GM23338 (cell line): ENCODE measurements around the gene GPD1. TPM values are rescaled to one million over a fixed set of nuclear protein-coding genes. Genes with fewer than 3 reads are reported as not detected.

ENCODE experiments used
- ATAC-seq: fragments of 200-7000 bp; cut with Tn5 transposase; 3 replicates; pipeline ENCODE4 v1.9.1; 2020
- DNase-seq: peaks from one replicate; pipeline ENCODE4 v3.0.0-alpha.2; 2015; ENCODE audit warnings: low spot score
- H2AFZ ChIP-seq: fragments of 200-600 bp; sonication (generic); 2 replicates; pipeline ENCODE4 v1.8.0; 2016; ENCODE audit warnings: antibody characterized with exemption, mild to moderate bottlenecking, moderate library complexity
- H3F3A ChIP-seq: fragments of 200-600 bp; sonication (generic); replicated peaks from 2 replicates; pipeline ENCODE4 v1.8.0; 2017; ENCODE audit warnings: antibody characterized with exemption, mixed run types, low read depth
- H3K27ac ChIP-seq: fragments of 200-600 bp; sonication (generic); 2 replicates; pipeline ENCODE4 v1.6.1; 2016; ENCODE audit warnings: low read depth
- H3K27me3 ChIP-seq: fragments of 200-600 bp; sonication (generic); 2 replicates; pipeline ENCODE4 v1.8.0; 2016; ENCODE audit warnings: mild to moderate bottlenecking, mixed run types, moderate library complexity; ENCODE audit not compliant: insufficient read depth
- H3K36me3 ChIP-seq: fragments of 200-600 bp; sonication (generic); 2 replicates; pipeline ENCODE4 v1.8.0; 2016; ENCODE audit warnings: mild to moderate bottlenecking; ENCODE audit not compliant: insufficient read depth
- H3K4me1 ChIP-seq: fragments of 200-600 bp; sonication (generic); 2 replicates; pipeline ENCODE4 v1.8.0; 2016; ENCODE audit warnings: mild to moderate bottlenecking, moderate library complexity; ENCODE audit not compliant: insufficient read depth
- H3K4me2 ChIP-seq: fragments of 200-600 bp; sonication (generic); 2 replicates; pipeline ENCODE4 v1.7.1; 2017; ENCODE audit warnings: mixed run types
- H3K4me3 ChIP-seq: fragments of 200-600 bp; sonication (generic); 2 replicates; pipeline ENCODE4 v1.6.1; 2016; ENCODE audit warnings: mixed run types
- H3K79me2 ChIP-seq: fragments of 200-600 bp; sonication (generic); replicated peaks from 2 replicates; pipeline ENCODE4 v1.8.0; 2017; ENCODE audit warnings: mild to moderate bottlenecking; ENCODE audit not compliant: insufficient read depth
- H3K9me2 ChIP-seq: fragments of 200-600 bp; sonication (generic); 2 replicates; pipeline ENCODE4 v1.8.0; 2017; ENCODE audit not compliant: insufficient read depth
- H4K20me1 ChIP-seq: fragments of 200-600 bp; sonication (generic); replicated peaks from 2 replicates; pipeline ENCODE4 v1.8.0; 2017; ENCODE audit warnings: mild to moderate bottlenecking; ENCODE audit not compliant: insufficient read depth
- H3K27ac Mint-ChIP-seq: 2 replicates; pipeline ENCODE4 v1.8.0; 2020; ENCODE audit warnings: inconsistent platforms, mild to moderate bottlenecking, moderate library complexity, mixed read lengths
- H3K27me3 Mint-ChIP-seq: 3 replicates; pipeline ENCODE4 v1.8.0; 2022; ENCODE audit warnings: low read depth, mild to moderate bottlenecking, moderate library complexity, mixed read lengths, inconsistent platforms; ENCODE audit not compliant: insufficient read depth, poor library complexity
- H3K36me3 Mint-ChIP-seq: 3 replicates; pipeline ENCODE4 v1.8.0; 2021; ENCODE audit warnings: low read depth, mild to moderate bottlenecking, inconsistent platforms, moderate library complexity, mixed read lengths
- H3K4me1 Mint-ChIP-seq: 3 replicates; pipeline ENCODE4 v1.8.0; 2020; ENCODE audit warnings: mild to moderate bottlenecking, inconsistent platforms, mixed read lengths
- H3K4me3 Mint-ChIP-seq: 3 replicates; pipeline ENCODE4 v1.8.0; 2021; ENCODE audit warnings: moderate library complexity, mild to moderate bottlenecking, inconsistent platforms, mixed read lengths
- H3K9me3 Mint-ChIP-seq: 3 replicates; pipeline ENCODE4 v1.8.0; 2020; ENCODE audit warnings: moderate library complexity, mild to moderate bottlenecking, inconsistent platforms, mixed read lengths
- CREB1 ChIP-seq: fragments of 250-450 bp; sonication (Bioruptor Pico); IDR thresholded peaks from 2 replicates; pipeline ENCODE4 v1.5.0; 2020; ENCODE audit warnings: low read depth, mild to moderate bottlenecking, moderate library complexity
- EZH2 ChIP-seq: fragments of 200-600 bp; sonication (generic); IDR thresholded peaks from one replicate; pipeline ENCODE4 v1.8.0; 2017; ENCODE audit warnings: antibody characterized with exemption, mild to moderate bottlenecking, low read depth; ENCODE audit not compliant: unreplicated experiment
- EZH2phosphoT487 ChIP-seq: fragments of 200-600 bp; sonication (generic); IDR thresholded peaks from one replicate; pipeline ENCODE4 v1.8.1; 2018; ENCODE audit warnings: antibody characterized with exemption; ENCODE audit not compliant: unreplicated experiment
- JUNB ChIP-seq: IDR thresholded peaks from one replicate; pipeline ENCODE4 v1.6.1; 2016; ENCODE audit warnings: antibody characterized with exemption; ENCODE audit not compliant: unreplicated experiment
- NANOG ChIP-seq: IDR thresholded peaks from 2 replicates; pipeline ENCODE4 v1.6.1; 2016; ENCODE audit warnings: antibody characterized with exemption, borderline replicate concordance
- ZNF114 ChIP-seq: fragments of 250-450 bp; sonication (Bioruptor Pico); IDR thresholded peaks from 2 replicates; pipeline ENCODE4 v1.5.0; 2020; ENCODE audit warnings: mild to moderate bottlenecking, moderate library complexity
- ZNF331 ChIP-seq: fragments of 250-450 bp; sonication (Bioruptor Pico); IDR thresholded peaks from 2 replicates; pipeline ENCODE4 v1.5.0; 2020; ENCODE audit warnings: low read depth, mild to moderate bottlenecking, moderate library complexity
- polyA plus RNA-seq: library from polyadenylated mRNA; unstranded; fragments of >200 nt; fragmentation: Nextera tagmentation; extraction: Ambion mirVana; gene quantifications from 2 replicates; pipeline ENCODE4 v1.2.1, GENCODE V29; 2016
- total RNA-seq: library from RNA; depleted of rRNA; stranded (reverse); fragments of >200 nt; shearing (Covaris generic); gene quantifications from 2 replicates; pipeline ENCODE4 v1.2.3, GENCODE V29; 2014
- TF ChIP-seq, protein P1 (sequence below), 2 experiments: fragments of 200-600 bp in 1 of 2; sonication (generic) in 1 of 2; conservative IDR thresholded peaks; 2 replicates each; pipeline versions ENCODE4 v1.5.1 to v1.6.1; 2016 to 2017; ENCODE audit warnings: antibody characterized with exemption in 2 of 2, low read depth in 2 of 2, mild to moderate bottlenecking in 2 of 2, moderate library complexity in 1 of 2
- TF ChIP-seq, protein P2 (sequence below): fragments of 250-450 bp; sonication (Bioruptor Pico); IDR thresholded peaks from 2 replicates; pipeline ENCODE4 v1.5.0; 2020; ENCODE audit warnings: mild to moderate bottlenecking, moderate library complexity

GPD1 gene
- total and polyA plus RNA-seq, 2 experiments from 2014 or later, result 0.36 to 0.45 TPM

DNA sequence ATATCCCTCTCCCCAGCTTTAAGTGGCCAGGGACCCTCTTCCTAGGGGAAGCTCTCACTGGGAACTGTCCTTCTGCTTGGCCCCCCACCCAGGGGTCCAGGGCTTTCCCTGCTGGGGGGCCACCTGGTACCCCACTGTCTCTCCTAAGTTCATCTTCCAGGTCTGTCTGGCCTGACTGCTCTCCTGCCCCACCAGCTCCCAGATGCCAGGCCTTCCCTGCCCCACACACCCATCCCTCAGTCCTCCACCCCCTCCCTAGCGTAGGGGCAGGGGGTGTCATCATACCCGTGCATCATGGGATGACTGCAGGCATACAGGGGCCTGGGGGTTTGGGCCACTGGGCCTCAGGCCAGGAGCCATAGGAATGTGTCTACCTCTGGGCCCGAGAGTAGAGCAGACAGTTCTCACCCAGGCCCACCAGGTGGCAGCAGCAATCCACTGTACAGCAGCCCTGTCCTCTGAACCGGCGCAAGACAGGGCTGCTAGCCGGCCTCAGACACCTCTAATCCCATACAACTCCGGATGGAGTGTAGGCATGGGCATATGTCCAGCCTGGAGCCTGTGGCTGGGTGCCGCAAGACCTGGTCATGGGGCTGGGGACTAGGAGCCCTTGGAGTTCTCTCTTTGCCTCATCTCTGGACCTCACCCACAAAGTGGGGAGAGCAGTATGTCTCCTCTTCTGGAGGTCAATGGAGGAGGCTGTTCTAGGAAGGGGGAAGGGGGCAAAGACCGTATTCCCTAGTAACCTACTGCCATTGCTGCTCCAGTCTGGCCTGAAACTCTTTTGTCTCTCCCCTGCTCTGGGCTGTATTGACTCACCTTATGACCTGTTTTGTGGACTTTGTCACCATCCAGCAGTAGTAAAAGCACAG is 28.6 kb upstream of the GPD1 start:
- Histone ChIP-seq H3K9me2 (no peaks in the 10 kb centered on the region), H4K20me1 (no peaks in the 10 kb centered on the region), H3F3A (no peaks in the 10 kb centered on the region), H3K79me2 (no peaks in the 10 kb centered on the region), H2AFZ (peak overlapping the region; percentile 94), H3K4me3 (no peak overlapping the region), H3K36me3 (no peaks in the 10 kb centered on the region), H3K27ac (no peak overlapping the region), H3K4me2 (no peak overlapping the region), H3K4me1 (0 out of 2 replicates have a peak, but pooled peaks cover 4% of the 10 kb centered on the region), H3K27me3 (peaks cover 9% of the 10 kb centered on the region; the same call in 1 of the 2 replicates)
- no peak overlapping the region for H3K27ac Mint-ChIP-seq
- DNase-seq, result peak; percentile 91
- H3K4me1 Mint-ChIP-seq, result peaks cover 29% of the 10 kb centered on the region
- TF ChIP-seq EZH2, result no peak
- TF ChIP-seq, protein P1, sequence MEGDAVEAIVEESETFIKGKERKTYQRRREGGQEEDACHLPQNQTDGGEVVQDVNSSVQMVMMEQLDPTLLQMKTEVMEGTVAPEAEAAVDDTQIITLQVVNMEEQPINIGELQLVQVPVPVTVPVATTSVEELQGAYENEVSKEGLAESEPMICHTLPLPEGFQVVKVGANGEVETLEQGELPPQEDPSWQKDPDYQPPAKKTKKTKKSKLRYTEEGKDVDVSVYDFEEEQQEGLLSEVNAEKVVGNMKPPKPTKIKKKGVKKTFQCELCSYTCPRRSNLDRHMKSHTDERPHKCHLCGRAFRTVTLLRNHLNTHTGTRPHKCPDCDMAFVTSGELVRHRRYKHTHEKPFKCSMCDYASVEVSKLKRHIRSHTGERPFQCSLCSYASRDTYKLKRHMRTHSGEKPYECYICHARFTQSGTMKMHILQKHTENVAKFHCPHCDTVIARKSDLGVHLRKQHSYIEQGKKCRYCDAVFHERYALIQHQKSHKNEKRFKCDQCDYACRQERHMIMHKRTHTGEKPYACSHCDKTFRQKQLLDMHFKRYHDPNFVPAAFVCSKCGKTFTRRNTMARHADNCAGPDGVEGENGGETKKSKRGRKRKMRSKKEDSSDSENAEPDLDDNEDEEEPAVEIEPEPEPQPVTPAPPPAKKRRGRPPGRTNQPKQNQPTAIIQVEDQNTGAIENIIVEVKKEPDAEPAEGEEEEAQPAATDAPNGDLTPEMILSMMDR (conservative IDR thresholded peaks at IDR 0.05; ENCODE audit: low read depth in 2 of 2), result peak; percentile 83 to 97
- no peak overlapping the region for H3K4me3 Mint-ChIP-seq
- H3K27me3 Mint-ChIP-seq, result peaks cover 16% of the 10 kb centered on the region
- peak; percentile 90 for ATAC-seq
- no peaks in the 10 kb centered on the region for H3K9me3 Mint-ChIP-seq
- H3K36me3 Mint-ChIP-seq, result no peaks in the 10 kb centered on the region; the same call in 2 of the 3 replicates

- H3K27me3 ChIP-seq, result peaks cover 15% of the 10 kb centered on the region
- Mint-ChIP-seq H3K36me3 (no peaks in the 10 kb centered on the region; the same call in 2 of the 3 replicates), H3K9me3 (no peaks in the 10 kb centered on the region), H3K4me1 (peaks cover 27% of the 10 kb centered on the region), H3K4me3 (no peak overlapping the region), H3K27me3 (peaks cover 16% of the 10 kb centered on the region), H3K27ac (no peak overlapping the region)
- peak overlapping the region; percentile 94 for H2AFZ ChIP-seq
- H3K4me2 ChIP-seq, result no peak overlapping the region
- no peak for DNase-seq
- H3K79me2 ChIP-seq, result no peaks in the 10 kb centered on the region
- H3K36me3 ChIP-seq, result no peaks in the 10 kb centered on the region
- TF ChIP-seq EZH2phosphoT487 (no peak), JUNB (no peak), CREB1 (CRISPR knock-in tag) (no peak), EZH2 (no peak), ZNF331 (no peak), ZNF114 (CRISPR knock-in tag) (no peak), NANOG (no peak)
- TF ChIP-seq, protein P1 (conservative IDR thresholded peaks at IDR 0.05; ENCODE audit: low read depth in 2 of 2), result no peak
- TF ChIP-seq, protein P2, sequence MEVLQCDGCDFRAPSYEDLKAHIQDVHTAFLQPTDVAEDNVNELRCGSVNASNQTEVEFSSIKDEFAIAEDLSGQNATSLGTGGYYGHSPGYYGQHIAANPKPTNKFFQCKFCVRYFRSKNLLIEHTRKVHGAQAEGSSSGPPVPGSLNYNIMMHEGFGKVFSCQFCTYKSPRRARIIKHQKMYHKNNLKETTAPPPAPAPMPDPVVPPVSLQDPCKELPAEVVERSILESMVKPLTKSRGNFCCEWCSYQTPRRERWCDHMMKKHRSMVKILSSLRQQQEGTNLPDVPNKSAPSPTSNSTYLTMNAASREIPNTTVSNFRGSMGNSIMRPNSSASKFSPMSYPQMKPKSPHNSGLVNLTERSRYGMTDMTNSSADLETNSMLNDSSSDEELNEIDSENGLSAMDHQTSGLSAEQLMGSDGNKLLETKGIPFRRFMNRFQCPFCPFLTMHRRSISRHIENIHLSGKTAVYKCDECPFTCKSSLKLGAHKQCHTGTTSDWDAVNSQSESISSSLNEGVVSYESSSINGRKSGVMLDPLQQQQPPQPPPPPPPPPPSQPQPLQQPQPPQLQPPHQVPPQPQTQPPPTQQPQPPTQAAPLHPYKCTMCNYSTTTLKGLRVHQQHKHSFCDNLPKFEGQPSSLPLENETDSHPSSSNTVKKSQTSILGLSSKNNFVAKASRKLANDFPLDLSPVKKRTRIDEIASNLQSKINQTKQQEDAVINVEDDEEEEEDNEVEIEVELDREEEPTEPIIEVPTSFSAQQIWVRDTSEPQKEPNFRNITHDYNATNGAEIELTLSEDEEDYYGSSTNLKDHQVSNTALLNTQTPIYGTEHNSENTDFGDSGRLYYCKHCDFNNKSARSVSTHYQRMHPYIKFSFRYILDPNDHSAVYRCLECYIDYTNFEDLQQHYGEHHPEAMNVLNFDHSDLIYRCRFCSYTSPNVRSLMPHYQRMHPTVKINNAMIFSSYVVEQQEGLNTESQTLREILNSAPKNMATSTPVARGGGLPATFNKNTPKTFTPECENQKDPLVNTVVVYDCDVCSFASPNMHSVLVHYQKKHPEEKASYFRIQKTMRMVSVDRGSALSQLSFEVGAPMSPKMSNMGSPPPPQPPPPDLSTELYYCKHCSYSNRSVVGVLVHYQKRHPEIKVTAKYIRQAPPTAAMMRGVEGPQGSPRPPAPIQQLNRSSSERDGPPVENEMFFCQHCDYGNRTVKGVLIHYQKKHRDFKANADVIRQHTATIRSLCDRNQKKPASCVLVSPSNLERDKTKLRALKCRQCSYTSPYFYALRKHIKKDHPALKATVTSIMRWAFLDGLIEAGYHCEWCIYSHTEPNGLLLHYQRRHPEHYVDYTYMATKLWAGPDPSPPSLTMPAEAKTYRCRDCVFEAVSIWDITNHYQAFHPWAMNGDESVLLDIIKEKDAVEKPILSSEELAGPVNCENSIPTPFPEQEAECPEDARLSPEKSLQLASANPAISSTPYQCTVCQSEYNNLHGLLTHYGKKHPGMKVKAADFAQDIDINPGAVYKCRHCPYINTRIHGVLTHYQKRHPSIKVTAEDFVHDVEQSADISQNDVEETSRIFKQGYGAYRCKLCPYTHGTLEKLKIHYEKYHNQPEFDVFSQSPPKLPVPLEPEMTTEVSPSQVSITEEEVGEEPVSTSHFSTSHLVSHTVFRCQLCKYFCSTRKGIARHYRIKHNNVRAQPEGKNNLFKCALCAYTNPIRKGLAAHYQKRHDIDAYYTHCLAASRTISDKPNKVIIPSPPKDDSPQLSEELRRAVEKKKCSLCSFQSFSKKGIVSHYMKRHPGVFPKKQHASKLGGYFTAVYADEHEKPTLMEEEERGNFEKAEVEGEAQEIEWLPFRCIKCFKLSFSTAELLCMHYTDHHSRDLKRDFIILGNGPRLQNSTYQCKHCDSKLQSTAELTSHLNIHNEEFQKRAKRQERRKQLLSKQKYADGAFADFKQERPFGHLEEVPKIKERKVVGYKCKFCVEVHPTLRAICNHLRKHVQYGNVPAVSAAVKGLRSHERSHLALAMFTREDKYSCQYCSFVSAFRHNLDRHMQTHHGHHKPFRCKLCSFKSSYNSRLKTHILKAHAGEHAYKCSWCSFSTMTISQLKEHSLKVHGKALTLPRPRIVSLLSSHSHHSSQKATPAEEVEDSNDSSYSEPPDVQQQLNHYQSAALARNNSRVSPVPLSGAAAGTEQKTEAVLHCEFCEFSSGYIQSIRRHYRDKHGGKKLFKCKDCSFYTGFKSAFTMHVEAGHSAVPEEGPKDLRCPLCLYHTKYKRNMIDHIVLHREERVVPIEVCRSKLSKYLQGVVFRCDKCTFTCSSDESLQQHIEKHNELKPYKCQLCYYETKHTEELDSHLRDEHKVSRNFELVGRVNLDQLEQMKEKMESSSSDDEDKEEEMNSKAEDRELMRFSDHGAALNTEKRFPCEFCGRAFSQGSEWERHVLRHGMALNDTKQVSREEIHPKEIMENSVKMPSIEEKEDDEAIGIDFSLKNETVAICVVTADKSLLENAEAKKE (CRISPR knock-in tag), result no peak
- H3K4me3 ChIP-seq, result no peak overlapping the region
- H3K4me1 ChIP-seq, result peaks cover 4% of the 10 kb centered on the region; the same call in 1 of the 2 replicates
- H3F3A ChIP-seq, result no peaks in the 10 kb centered on the region
- ATAC-seq, result no peak
- H4K20me1 ChIP-seq, result no peaks in the 10 kb centered on the region
- H3K9me2 ChIP-seq, result no peaks in the 10 kb centered on the region
- no peak overlapping the region for H3K27ac ChIP-seq
These were observed 28.0 kb upstream of the GPD1 start for GRCh38 chr12:50075808-50076170.
